Neural progenitor cell (in vitro differentiated cells): ENCODE data around the gene NPC1. TPM values are rescaled to one million over a fixed set of nuclear protein-coding genes. Genes with fewer than 3 reads are reported as not detected.

ENCODE experiments used
- DNase-seq: peaks from one replicate; pipeline ENCODE4 v3.0.0-alpha.2; 2016; ENCODE audit warnings: low spot score
- H2AFZ ChIP-seq: fragments of 200-600 bp; sonication (generic); replicated peaks from 2 replicates; pipeline ENCODE4 v1.6.1; 2016; ENCODE audit warnings: antibody characterized with exemption
- H3F3A ChIP-seq: fragments of 200-600 bp; sonication (generic); 2 replicates; pipeline ENCODE4 v1.6.1; 2016; ENCODE audit warnings: antibody characterized with exemption, low read depth
- H3K27ac ChIP-seq: fragments of 200-600 bp; sonication (generic); 2 replicates; pipeline ENCODE4 v1.5.1; 2016; ENCODE audit warnings: mild to moderate bottlenecking
- H3K27me3 ChIP-seq: fragments of 200-600 bp; sonication (generic); 2 replicates; pipeline ENCODE4 v1.6.1; 2016; ENCODE audit warnings: mild to moderate bottlenecking, moderate library complexity
- H3K36me3 ChIP-seq: fragments of 200-600 bp; sonication (generic); 2 replicates; pipeline ENCODE4 v1.5.1; 2016
- H3K4me1 ChIP-seq: fragments of 200-600 bp; sonication (generic); 2 replicates; pipeline ENCODE4 v1.6.1; 2016; ENCODE audit warnings: mixed run types
- H3K4me2 ChIP-seq: fragments of 200-600 bp; sonication (generic); 2 replicates; pipeline ENCODE4 v1.6.1; 2016
- H3K4me3 ChIP-seq: fragments of 200-600 bp; sonication (generic); 2 replicates; pipeline ENCODE4 v1.5.1; 2016
- H3K79me2 ChIP-seq: fragments of 200-600 bp; sonication (generic); 2 replicates; pipeline ENCODE4 v1.6.1; 2016; ENCODE audit warnings: low read depth
- H3K9ac ChIP-seq: fragments of 200-600 bp; sonication (generic); 2 replicates; pipeline ENCODE4 v1.6.1; 2016
- H3K9me3 ChIP-seq: fragments of 200-600 bp; sonication (generic); 2 replicates; pipeline ENCODE4 v1.5.1; 2016; ENCODE audit warnings: low read depth
- H4K20me1 ChIP-seq: fragments of 200-600 bp; sonication (generic); 2 replicates; pipeline ENCODE4 v1.6.1; 2016; ENCODE audit warnings: low read depth
- H3K27ac Mint-ChIP-seq: 3 replicates; pipeline ENCODE4 v1.8.0; 2021; ENCODE audit warnings: mixed read lengths
- H3K27me3 Mint-ChIP-seq: 2 replicates; pipeline ENCODE4 v1.8.0; 2022; ENCODE audit warnings: low read depth, mild to moderate bottlenecking, inconsistent platforms, moderate library complexity, mixed read lengths; ENCODE audit not compliant: insufficient read depth
- H3K36me3 Mint-ChIP-seq: 3 replicates; pipeline ENCODE4 v1.8.0; 2021; ENCODE audit warnings: mixed read lengths
- H3K4me1 Mint-ChIP-seq: 3 replicates; pipeline ENCODE4 v1.8.0; 2021; ENCODE audit warnings: mixed read lengths
- H3K4me3 Mint-ChIP-seq: 3 replicates; pipeline ENCODE4 v1.8.0; 2021; ENCODE audit warnings: mild to moderate bottlenecking, moderate library complexity, mixed read lengths
- H3K9me3 Mint-ChIP-seq: 3 replicates; pipeline ENCODE4 v1.8.0; 2020; ENCODE audit warnings: mixed read lengths
- EZH2 ChIP-seq: fragments of 200-600 bp; sonication (generic); IDR thresholded peaks from 2 replicates; pipeline ENCODE4 v1.6.1; 2017; ENCODE audit warnings: antibody characterized with exemption, mild to moderate bottlenecking, moderate library complexity
- EZH2phosphoT487 ChIP-seq: fragments of 200-600 bp; sonication (generic); IDR thresholded peaks from 2 replicates; pipeline ENCODE4 v1.6.1; 2017; ENCODE audit warnings: antibody characterized with exemption
- total RNA-seq: library from RNA; depleted of rRNA; stranded (reverse); fragments of >200 nt; gene quantifications from 2 replicates; pipeline ENCODE4 v1.2.3, GENCODE V29; 2015; ENCODE audit warnings: low replicate concordance
- TF ChIP-seq, protein P1 (sequence below): fragments of 200-600 bp; sonication (generic); IDR thresholded peaks from 2 replicates; pipeline ENCODE4 v1.5.1; 2017; ENCODE audit warnings: antibody characterized with exemption, mild to moderate bottlenecking

NPC1 gene
- total RNA-seq, 1 donor from 2014 or later, result 20.9 TPM

- peaks cover 39% of the 10 kb centered on the region for H3K36me3 Mint-ChIP-seq
- no peak for DNase-seq
- H3K27ac ChIP-seq, result no peak overlapping the region
- H3K9me3 ChIP-seq, result no peaks in the 10 kb centered on the region
- no peaks in the 10 kb centered on the region for H3K27me3 ChIP-seq
- no peak overlapping the region for H3K4me3 ChIP-seq
- H3K4me1 ChIP-seq, result no peaks in the 10 kb centered on the region
- H3K4me1 Mint-ChIP-seq, result no peaks in the 10 kb centered on the region
- no peak overlapping the region for H3K4me3 Mint-ChIP-seq
- no peak overlapping the region for H3K27ac Mint-ChIP-seq
- no peaks in the 10 kb centered on the region for H3K9me3 Mint-ChIP-seq
- H3F3A ChIP-seq, result no peaks in the 10 kb centered on the region
- H3K9ac ChIP-seq, result no peak overlapping the region
- no peak overlapping the region for H2AFZ ChIP-seq
- H3K79me2 ChIP-seq, result no peaks in the 10 kb centered on the region
- no peak overlapping the region for H3K4me2 ChIP-seq
- no peaks in the 10 kb centered on the region for H3K36me3 ChIP-seq
- no peaks in the 10 kb centered on the region for H4K20me1 ChIP-seq
- TF ChIP-seq, protein P1, sequence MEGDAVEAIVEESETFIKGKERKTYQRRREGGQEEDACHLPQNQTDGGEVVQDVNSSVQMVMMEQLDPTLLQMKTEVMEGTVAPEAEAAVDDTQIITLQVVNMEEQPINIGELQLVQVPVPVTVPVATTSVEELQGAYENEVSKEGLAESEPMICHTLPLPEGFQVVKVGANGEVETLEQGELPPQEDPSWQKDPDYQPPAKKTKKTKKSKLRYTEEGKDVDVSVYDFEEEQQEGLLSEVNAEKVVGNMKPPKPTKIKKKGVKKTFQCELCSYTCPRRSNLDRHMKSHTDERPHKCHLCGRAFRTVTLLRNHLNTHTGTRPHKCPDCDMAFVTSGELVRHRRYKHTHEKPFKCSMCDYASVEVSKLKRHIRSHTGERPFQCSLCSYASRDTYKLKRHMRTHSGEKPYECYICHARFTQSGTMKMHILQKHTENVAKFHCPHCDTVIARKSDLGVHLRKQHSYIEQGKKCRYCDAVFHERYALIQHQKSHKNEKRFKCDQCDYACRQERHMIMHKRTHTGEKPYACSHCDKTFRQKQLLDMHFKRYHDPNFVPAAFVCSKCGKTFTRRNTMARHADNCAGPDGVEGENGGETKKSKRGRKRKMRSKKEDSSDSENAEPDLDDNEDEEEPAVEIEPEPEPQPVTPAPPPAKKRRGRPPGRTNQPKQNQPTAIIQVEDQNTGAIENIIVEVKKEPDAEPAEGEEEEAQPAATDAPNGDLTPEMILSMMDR, result no peak
- TF ChIP-seq EZH2 (no peak), EZH2phosphoT487 (no peak)
- H3K27me3 Mint-ChIP-seq, result peaks cover 5% of the 10 kb centered on the region
Observed at GRCh38 chr18:23538870-23539269, 47.4 kb downstream of the NPC1 start.

DNA sequence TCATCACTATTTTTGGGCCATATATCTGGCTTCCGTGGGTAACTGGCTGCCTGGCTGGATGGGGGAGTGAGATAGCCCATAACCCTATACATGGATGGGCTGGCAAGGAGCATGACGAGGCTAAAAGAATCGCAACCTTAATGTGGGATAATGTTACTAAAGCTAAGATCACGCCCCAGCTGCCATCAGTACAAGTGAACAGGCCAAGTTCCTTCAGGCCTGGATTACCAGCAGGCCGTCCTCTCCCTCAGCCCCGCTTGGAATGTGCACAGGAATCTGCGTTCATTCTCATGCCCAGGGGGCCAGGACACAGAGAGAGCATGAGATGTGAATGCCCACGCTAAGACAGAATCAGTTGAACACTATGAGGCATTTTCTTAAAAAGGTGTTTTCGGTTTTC, 48.3 kb downstream of the NPC1 start:
- no peaks in the 10 kb centered on the region for H3K79me2 ChIP-seq
- Mint-ChIP-seq H3K27me3 (peaks cover 5% of the 10 kb centered on the region), H3K36me3 (peaks cover 39% of the 10 kb centered on the region), H3K4me1 (no peaks in the 10 kb centered on the region), H3K27ac (no peak overlapping the region), H3K4me3 (no peak overlapping the region), H3K9me3 (no peaks in the 10 kb centered on the region)
- H3F3A ChIP-seq, result no peaks in the 10 kb centered on the region
- no peak for TF ChIP-seq EZH2phosphoT487
- TF ChIP-seq, protein P1, result no peak
- TF ChIP-seq EZH2, result no peak
- no peak overlapping the region for H2AFZ ChIP-seq
- no peak overlapping the region for H3K27ac ChIP-seq
- no peaks in the 10 kb centered on the region for H3K36me3 ChIP-seq
- no peaks in the 10 kb centered on the region for H3K9me3 ChIP-seq
- no peaks in the 10 kb centered on the region for H3K4me1 ChIP-seq
- H4K20me1 ChIP-seq, result no peaks in the 10 kb centered on the region
- no peak for DNase-seq
- no peaks in the 10 kb centered on the region for H3K27me3 ChIP-seq
- no peak overlapping the region for H3K4me2 ChIP-seq
- no peak overlapping the region for H3K4me3 ChIP-seq
- no peak overlapping the region for H3K9ac ChIP-seq

DNA sequence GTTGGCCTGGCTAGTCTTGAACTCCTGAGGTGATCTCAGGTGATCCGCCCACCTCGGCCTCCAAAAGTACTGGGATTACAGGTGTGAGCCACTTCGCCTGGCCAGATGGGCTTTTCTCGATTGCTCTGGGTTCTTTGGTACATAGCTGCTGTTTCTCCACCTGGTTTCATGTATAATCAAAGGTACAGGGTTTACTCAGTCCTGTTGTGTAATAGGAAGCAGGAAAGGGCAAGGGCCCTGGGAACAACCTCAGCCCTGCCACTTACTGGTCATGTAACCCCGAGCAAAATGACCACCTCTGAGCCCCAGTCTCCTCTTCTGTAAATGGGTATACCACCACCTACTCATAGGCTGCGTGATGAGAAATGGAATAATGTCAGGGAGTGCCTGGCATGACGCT, 49.0 kb downstream of the NPC1 start:
- no peak for DNase-seq
- Histone ChIP-seq H3K27me3 (no peaks in the 10 kb centered on the region), H3F3A (no peaks in the 10 kb centered on the region), H3K79me2 (no peaks in the 10 kb centered on the region), H3K4me3 (no peak overlapping the region), H3K9me3 (no peaks in the 10 kb centered on the region), H4K20me1 (no peaks in the 10 kb centered on the region), H3K27ac (no peak overlapping the region), H3K36me3 (no peaks in the 10 kb centered on the region), H3K4me1 (no peaks in the 10 kb centered on the region), H3K9ac (no peak overlapping the region), H2AFZ (no peak overlapping the region), H3K4me2 (no peak overlapping the region)
- no peaks in the 10 kb centered on the region for H3K4me1 Mint-ChIP-seq
- H3K27me3 Mint-ChIP-seq, result peaks cover 5% of the 10 kb centered on the region
- TF ChIP-seq EZH2phosphoT487 (no peak), EZH2 (no peak)
- TF ChIP-seq, protein P1, result no peak
- no peak overlapping the region for H3K4me3 Mint-ChIP-seq
- H3K9me3 Mint-ChIP-seq, result no peaks in the 10 kb centered on the region
- H3K27ac Mint-ChIP-seq, result no peak overlapping the region
- peaks cover 42% of the 10 kb centered on the region for H3K36me3 Mint-ChIP-seq

- Histone ChIP-seq H2AFZ (no peak overlapping the region), H3K9me3 (no peaks in the 10 kb centered on the region), H3K4me2 (no peak overlapping the region), H4K20me1 (no peaks in the 10 kb centered on the region), H3K9ac (no peak overlapping the region), H3K27ac (no peak overlapping the region), H3K4me1 (no peaks in the 10 kb centered on the region), H3K79me2 (no peaks in the 10 kb centered on the region), H3K27me3 (no peaks in the 10 kb centered on the region), H3F3A (peaks cover 3% of the 10 kb centered on the region), H3K4me3 (no peak overlapping the region), H3K36me3 (no peaks in the 10 kb centered on the region)
- peaks cover 46% of the 10 kb centered on the region for H3K36me3 Mint-ChIP-seq
- DNase-seq, result peak; percentile 20
- peaks cover 5% of the 10 kb centered on the region for H3K27me3 Mint-ChIP-seq
- H3K27ac Mint-ChIP-seq, result no peak overlapping the region
- no peaks in the 10 kb centered on the region for H3K9me3 Mint-ChIP-seq
- H3K4me1 Mint-ChIP-seq, result no peaks in the 10 kb centered on the region
- H3K4me3 Mint-ChIP-seq, result no peak overlapping the region
- TF ChIP-seq EZH2phosphoT487, result no peak
Observed at GRCh38 chr18:23536204-23536603, 50.1 kb downstream of the NPC1 start.
